ENCODE results near the gene SDK2. TPM values are rescaled to one million over a fixed set of nuclear protein-coding genes. Genes with fewer than 3 reads are reported as not detected.

Gene SDK2
- total RNA-seq, 4 donors from 2014 or later = 0.18 to 3.3 (median 1.2) TPM

DNA sequence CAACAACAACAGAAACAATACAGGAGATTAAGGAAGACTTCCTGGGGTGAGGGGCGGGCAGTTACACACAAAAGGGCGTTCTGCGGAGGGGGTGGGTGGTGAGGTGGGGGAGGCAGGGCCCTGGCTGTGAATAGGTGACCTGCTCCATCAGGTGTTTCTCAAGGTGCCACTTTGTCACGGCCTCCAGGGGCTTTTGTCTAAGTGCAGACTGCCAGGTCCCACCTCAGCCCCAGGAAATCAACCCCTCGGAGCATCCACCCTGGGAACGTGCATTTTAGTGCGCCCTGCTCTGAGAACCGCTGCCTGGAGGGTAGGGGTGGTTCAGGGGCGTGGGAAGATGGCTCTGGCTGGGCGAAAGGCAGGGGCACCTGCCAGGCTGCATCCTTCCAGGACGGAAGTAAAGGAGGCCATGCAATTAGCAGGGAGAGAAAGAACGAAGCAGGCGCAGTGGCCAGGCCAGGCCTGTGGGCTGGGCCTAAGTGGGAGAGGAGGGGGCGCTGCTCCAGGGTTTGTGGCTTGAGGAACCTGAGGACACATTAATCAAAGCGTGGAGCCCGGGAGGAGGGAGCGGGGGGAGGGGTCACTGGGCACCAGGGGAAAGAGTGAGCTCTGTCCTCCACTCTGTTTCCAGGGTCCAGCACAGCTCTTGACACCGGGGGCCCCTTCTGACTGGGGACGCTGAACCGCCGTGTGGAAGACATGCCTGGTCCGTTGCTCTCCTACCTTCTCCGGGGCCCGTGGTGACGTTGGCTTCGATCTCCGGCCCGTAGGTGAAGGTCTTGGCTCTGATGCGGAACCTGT, 283.1 kb downstream of the SDK2 start:
- H3K4me1 ChIP-seq = peaks cover 0 to 9% (median 0%) of the 10 kb centered on the region in 4 donors

DNA sequence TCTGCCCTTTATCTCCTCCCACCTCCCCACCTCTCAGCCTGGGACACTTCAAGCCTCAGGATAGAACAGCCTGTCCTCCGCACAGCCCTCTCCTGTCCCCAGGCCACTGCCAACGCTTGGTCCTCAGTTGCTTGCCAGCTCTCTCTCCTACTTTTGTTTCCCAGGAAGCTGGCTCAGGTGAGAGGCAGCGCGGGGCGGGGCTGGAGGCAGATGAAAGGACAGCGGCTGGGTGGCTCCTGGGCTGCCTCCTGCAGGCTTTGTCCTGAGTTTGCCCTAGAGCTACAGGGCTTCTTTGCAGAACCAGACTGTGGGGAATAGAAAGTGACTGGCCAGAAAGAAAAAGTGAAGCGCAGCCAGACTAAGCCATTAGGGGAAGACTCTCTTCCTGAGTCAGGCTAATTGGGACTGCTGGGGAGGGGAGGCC, 284.2 kb downstream of the SDK2 start:
- Histone ChIP-seq H3K36me3 (no peaks in the 10 kb centered on the region), H3K4me1 (peaks cover 0 to 9% (median 0%) of the 10 kb centered on the region in 4 donors), H3K27me3 (no peaks in the 10 kb centered on the region), H3K4me3 (no peak overlapping the region), H3K9me3 (no peaks in the 10 kb centered on the region), H3K27ac (no peak overlapping the region)
- peak in 2 of 3 donors; percentile 75 to 82 for DNase-seq
- TF ChIP-seq, protein P1, sequence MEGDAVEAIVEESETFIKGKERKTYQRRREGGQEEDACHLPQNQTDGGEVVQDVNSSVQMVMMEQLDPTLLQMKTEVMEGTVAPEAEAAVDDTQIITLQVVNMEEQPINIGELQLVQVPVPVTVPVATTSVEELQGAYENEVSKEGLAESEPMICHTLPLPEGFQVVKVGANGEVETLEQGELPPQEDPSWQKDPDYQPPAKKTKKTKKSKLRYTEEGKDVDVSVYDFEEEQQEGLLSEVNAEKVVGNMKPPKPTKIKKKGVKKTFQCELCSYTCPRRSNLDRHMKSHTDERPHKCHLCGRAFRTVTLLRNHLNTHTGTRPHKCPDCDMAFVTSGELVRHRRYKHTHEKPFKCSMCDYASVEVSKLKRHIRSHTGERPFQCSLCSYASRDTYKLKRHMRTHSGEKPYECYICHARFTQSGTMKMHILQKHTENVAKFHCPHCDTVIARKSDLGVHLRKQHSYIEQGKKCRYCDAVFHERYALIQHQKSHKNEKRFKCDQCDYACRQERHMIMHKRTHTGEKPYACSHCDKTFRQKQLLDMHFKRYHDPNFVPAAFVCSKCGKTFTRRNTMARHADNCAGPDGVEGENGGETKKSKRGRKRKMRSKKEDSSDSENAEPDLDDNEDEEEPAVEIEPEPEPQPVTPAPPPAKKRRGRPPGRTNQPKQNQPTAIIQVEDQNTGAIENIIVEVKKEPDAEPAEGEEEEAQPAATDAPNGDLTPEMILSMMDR (IDR thresholded peaks at IDR 0.05) = peak in 3 of 6 experiments; percentile 44 to 47 (median 45)
- TF ChIP-seq POLR2A (IDR thresholded peaks at IDR 0.05) = no peak

More for the DNA sequence above, 283.1 kb downstream of the SDK2 start:
- Histone ChIP-seq H3K27ac (no peak overlapping the region), H3K9me3 (no peaks in the 10 kb centered on the region), H3K4me3 (no peak overlapping the region), H3K27me3 (no peaks in the 10 kb centered on the region), H3K36me3 (no peaks in the 10 kb centered on the region)
- TF ChIP-seq POLR2A (IDR thresholded peaks at IDR 0.05) = no peak
- TF ChIP-seq, protein P1 (IDR thresholded peaks at IDR 0.05) = no peak
- no peak for DNase-seq

DNA sequence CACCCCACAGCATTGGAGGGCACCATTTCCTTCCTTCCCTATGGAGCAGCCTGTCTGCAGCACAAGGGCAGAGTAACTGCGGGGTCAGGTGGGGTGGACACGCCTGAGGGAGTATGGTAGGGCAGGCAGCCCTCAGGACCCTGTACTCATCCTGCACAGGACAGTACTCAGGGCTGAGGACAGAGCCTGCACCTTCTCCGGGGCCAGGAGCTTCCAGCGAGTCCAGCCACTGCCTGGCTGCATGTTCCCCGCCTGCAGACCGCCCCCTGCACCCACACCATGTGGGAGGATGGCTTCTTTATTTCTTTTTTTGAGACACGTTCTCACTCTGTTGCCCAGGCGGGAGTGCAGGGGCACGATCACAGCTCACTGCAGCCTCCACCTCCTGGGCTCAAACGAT, 284.9 kb downstream of the SDK2 start:
- peaks cover 0 to 9% (median 0%) of the 10 kb centered on the region in 4 donors for H3K4me1 ChIP-seq

DNA sequence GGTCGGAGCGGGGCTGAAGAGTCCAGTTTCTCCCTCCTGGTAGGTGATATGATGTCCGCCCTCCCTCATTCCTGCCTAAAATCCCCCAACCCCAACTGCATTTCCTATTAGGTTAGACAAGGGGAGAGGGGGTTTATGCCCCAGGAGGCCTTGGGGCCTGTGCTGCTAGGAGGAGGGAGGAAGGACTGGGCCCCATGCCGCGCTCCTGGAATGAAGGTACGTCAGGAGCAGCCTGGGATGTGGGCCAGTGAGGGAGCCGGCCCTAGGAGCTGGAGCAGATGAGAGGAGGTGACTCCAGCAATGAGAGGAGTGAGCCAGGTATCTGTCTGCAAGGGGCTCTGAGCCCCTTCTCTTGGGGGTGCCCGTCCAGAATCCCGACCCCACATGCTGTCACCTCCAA, 285.6 kb downstream of the SDK2 start:
- no peak for TF ChIP-seq POLR2A (IDR thresholded peaks at IDR 0.05)
- TF ChIP-seq, protein P1 (IDR thresholded peaks at IDR 0.05) = no peak
- DNase-seq = no peak
- Histone ChIP-seq H3K4me1 (peaks cover 0 to 9% (median 0%) of the 10 kb centered on the region in 4 donors), H3K27ac (no peak overlapping the region), H3K36me3 (no peaks in the 10 kb centered on the region), H3K9me3 (no peaks in the 10 kb centered on the region), H3K27me3 (no peaks in the 10 kb centered on the region), H3K4me3 (no peak overlapping the region)

More for the DNA sequence above, 284.9 kb downstream of the SDK2 start:
- no peaks in the 10 kb centered on the region for H3K36me3 ChIP-seq
- H3K9me3 ChIP-seq = no peaks in the 10 kb centered on the region
- H3K27ac ChIP-seq = no peak overlapping the region
- no peak for DNase-seq
- H3K27me3 ChIP-seq = no peaks in the 10 kb centered on the region
- H3K4me3 ChIP-seq = no peak overlapping the region
- TF ChIP-seq, protein P1 (IDR thresholded peaks at IDR 0.05) = no peak
- TF ChIP-seq POLR2A (IDR thresholded peaks at IDR 0.05) = no peak

DNA sequence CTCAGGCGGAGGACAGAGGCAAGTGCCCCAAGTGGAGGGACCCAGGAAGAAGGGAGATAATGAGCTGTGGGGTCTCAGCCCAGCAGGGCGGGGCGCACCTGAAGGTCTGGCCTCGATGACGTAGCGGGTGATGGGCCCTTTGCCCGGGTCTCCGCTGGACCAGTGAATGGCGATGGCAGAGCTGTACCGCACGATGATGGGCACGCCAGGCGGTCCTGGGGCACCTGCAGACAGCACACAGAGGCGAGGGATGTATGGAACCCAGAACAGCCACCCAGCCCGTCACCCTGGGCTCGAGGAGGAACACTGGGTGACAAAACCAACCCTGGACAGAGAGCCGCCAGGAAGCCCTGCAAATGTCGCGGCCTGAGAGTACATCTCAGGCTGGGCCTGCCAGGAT, 286.3 kb downstream of the SDK2 start:
- DNase-seq = peak in 1 of 3 donors; percentile 15
- no peaks in the 10 kb centered on the region for H3K27me3 ChIP-seq
- TF ChIP-seq, protein P1 (IDR thresholded peaks at IDR 0.05) = no peak
- TF ChIP-seq POLR2A (IDR thresholded peaks at IDR 0.05) = no peak
- no peak overlapping the region for H3K4me3 ChIP-seq
- peaks cover 0 to 9% (median 0%) of the 10 kb centered on the region in 4 donors for H3K4me1 ChIP-seq
- H3K27ac ChIP-seq = peak overlapping the region in 1 of 4 donors; percentile 61
- no peaks in the 10 kb centered on the region for H3K36me3 ChIP-seq
- no peaks in the 10 kb centered on the region for H3K9me3 ChIP-seq

Data from Peyer's patch (tissue), 4 donors.